Measurements from ENCODE around the gene CCDC85B.

CCDC85B gene

GRCh38 chr11:65869643-65870306, 20.7 kb upstream of the CCDC85B start:
- DNase-seq (ENCODE audit: low read depth) = no peak

- DNase-seq (ENCODE audit: low read depth) = no peak
These were observed 20.2 kb upstream of the CCDC85B start for GRCh38 chr11:65870307-65870658.

- no peak for DNase-seq (ENCODE audit: low read depth)
These were observed 19.5 kb upstream of the CCDC85B start for GRCh38 chr11:65870706-65871681.

GRCh38 chr11:65871811-65872548, 18.5 kb upstream of the CCDC85B start:
- DNase-seq (ENCODE audit: low read depth) = no peak

GRCh38 chr11:65872586-65873317, 17.7 kb upstream of the CCDC85B start, which contains the start of gene EFEMP2:
Gene EFEMP2 (minus strand): TSS chr11:65872800. CDS start chr11:65872354, 446 bp downstream.
- no peak for DNase-seq (ENCODE audit: low read depth)

GRCh38 chr11:65873318-65874156, 16.9 kb upstream of the CCDC85B start:
- DNase-seq (ENCODE audit: low read depth) = peak; percentile 94

- no peak for DNase-seq (ENCODE audit: low read depth)
These were observed 10.9 kb upstream of the CCDC85B start, which contains the start of gene CTSW for GRCh38 chr11:65879617-65880016. Gene CTSW (plus strand): TSS chr11:65879837. CDS start chr11:65879855, 18 bp downstream.

GRCh38 chr11:65880027-65880426, 10.4 kb upstream of the CCDC85B start:
- DNase-seq (ENCODE audit: low read depth) = no peak

GRCh38 chr11:65880844-65881421, 9.5 kb upstream of the CCDC85B start:
- DNase-seq (ENCODE audit: low read depth) = no peak

GRCh38 chr11:65882120-65883057, 8.1 kb upstream of the CCDC85B start:
- no peak for DNase-seq (ENCODE audit: low read depth)

GRCh38 chr11:65883058-65883761, 7.3 kb upstream of the CCDC85B start:
- no peak for DNase-seq (ENCODE audit: low read depth)

GRCh38 chr11:65883786-65884715, 6.4 kb upstream of the CCDC85B start:
- DNase-seq (ENCODE audit: low read depth) = no peak

GRCh38 chr11:65884716-65885092, 5.8 kb upstream of the CCDC85B start:
- DNase-seq (ENCODE audit: low read depth) = peak; percentile 77

GRCh38 chr11:65885231-65885630, 5.2 kb upstream of the CCDC85B start:
- DNase-seq (ENCODE audit: low read depth) = no peak

GRCh38 chr11:65885808-65886536, 4.5 kb upstream of the CCDC85B start:
- DNase-seq (ENCODE audit: low read depth) = no peak

GRCh38 chr11:65886826-65887722, 3.4 kb upstream of the CCDC85B start:
- no peak for DNase-seq (ENCODE audit: low read depth)
